Adrenal gland (tissue), 5 donors: ENCODE measurements around the gene C1orf167.

Experiments
- CTCF ChIP-seq, 6 experiments: fragments of 450-650 bp in 4 of 6; fragments of 200-600 bp in 2 of 6; sonication (generic) in 1 of 6; IDR thresholded peaks; 1 replicate in 5 of 6; 2 replicates in 1 of 6; pipeline versions ENCODE4 v1.5.1 to v1.8.0; 2016 to 2021; ENCODE audit warnings: antibody characterized with exemption in 6 of 6, mild to moderate bottlenecking in 2 of 6, moderate library complexity in 1 of 6
- POLR2A ChIP-seq, 2 donors: fragments of 450-650 bp; IDR thresholded peaks; one replicate each; pipeline ENCODE4 v1.6.1; 2017; ENCODE audit warnings: antibody characterized with exemption in 2 of 2, mild to moderate bottlenecking in 2 of 2, moderate library complexity in 1 of 2
- donor health status: DM: no; HTN: no; CAD: no.

GRCh38 chr1:11713095-11713494, 48.9 kb upstream of the C1orf167 start:
- no peak for TF ChIP-seq CTCF (IDR thresholded peaks at IDR 0.05)
- TF ChIP-seq POLR2A (IDR thresholded peaks at IDR 0.05), result no peak
